GM10266 (cell line): ENCODE data around the gene HECTD2.

Experiments
- DNase-seq: peaks from one replicate; pipeline ENCODE4 v3.0.0; 2012; ENCODE audit errors: extremely low spot score
- CTCF ChIP-seq: IDR thresholded peaks from 2 replicates; pipeline ENCODE4 v1.5.1; 2012; ENCODE audit warnings: mild to moderate bottlenecking, low read depth; ENCODE audit not compliant: control insufficient read depth, insufficient read depth; ENCODE audit errors: missing control alignments

The HECTD2 gene

DNA sequence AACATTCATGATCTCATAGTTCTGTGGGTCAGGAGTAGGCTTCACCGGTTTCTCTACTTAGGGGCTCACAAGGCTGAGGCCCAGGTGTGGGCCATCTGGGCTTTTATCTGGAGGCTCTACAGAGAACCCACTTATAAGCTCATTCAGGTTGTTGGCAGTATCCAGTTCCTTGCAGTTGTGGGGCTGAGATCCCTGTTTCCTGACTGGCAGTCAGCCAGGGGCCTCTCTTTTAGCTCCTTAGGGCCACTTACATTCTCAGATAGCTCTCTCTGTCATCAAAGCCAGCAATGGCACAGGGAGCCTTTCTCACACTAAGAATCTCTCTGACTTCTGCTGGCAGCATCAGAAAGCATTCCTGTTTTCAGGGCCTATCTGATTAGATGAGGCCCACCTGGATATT lies 18.2 kb upstream of the HECTD2 start:
- no peak for DNase-seq
- TF ChIP-seq CTCF, result no peak

GRCh38 chr10:91406322-91406721 lies 3.8 kb upstream of the HECTD2 start:
- no peak for DNase-seq
- TF ChIP-seq CTCF, result no peak

DNA sequence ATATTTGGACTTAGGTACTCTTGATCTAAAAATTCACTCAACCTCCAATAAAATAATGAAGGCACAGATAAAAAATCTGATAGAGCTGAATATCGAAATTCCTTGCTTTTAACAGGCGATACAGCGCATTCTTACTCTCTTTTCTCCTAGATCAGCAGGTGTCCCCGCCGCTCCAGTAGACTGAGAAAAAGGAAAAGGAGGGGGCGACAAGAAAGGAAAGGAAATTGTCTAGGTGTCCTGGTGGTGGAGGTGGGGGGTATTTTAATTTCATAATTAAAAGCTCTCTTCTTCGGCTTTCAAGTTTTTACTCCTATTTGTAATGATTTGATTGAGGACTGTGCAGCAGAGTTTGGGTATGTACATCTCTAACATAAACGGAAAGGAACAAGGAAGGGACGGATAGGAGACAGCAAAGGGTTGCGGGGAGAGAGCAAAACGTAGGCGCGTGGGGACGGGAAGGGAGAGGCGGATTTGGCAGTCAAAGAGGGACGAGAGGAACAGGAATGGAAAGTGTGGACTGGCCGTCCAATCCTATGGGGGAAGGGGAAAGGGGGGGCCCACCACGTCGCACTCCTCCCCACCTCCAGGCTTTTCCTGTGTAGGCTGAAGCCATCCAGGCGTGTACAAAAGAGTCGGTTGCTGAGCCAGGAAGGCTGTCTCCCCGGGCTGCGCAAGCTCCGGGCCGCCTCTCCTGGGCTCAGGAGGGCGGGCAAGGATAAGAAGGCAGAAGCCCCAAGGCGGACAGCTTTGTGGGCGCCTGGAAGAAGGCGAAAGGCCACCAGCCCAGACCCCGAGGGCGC lies 875 bp upstream of the HECTD2 start:
- peak; percentile 57 for DNase-seq
- no peak for TF ChIP-seq CTCF

DNA sequence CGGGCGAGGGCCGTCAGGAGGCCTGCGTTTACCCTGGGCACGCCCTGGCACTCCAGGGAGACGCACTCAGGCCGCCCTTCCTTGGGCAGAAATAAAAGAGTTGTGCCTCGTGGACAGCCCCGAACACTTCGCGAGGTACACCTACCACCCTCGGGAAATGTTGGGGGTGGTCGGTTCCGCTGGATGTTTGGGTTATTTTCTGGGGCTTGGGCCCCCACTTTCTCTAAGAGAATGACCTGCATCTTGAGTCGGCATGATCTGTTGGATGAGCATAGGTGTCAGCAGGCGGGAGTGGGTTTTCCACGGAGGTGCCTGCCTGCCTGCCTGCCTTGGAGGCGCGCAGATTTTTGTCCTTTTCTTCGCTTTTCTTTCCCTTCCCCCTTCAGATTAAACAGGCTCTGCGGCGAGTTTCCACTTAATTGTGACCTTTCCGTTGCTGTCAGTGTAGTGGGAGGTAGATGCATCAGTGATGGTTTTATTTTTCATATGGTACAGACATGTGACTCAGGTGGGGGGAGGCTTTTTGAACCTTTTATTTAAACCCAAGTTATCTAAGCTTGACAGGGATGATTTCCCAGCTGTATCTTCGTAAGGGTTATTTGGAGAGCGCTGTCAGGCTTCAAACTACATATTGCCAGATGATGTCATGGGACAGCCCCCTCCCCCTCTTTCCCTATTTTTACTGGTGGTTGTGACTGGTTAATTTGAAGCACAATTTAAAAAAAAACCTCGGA lies 661 bp downstream of the HECTD2 start:
- no peak for TF ChIP-seq CTCF
- DNase-seq, result peak; percentile 32

- no peak for TF ChIP-seq CTCF
Observed at GRCh38 chr10:91411621-91412020, 1.5 kb downstream of the HECTD2 start.

DNA sequence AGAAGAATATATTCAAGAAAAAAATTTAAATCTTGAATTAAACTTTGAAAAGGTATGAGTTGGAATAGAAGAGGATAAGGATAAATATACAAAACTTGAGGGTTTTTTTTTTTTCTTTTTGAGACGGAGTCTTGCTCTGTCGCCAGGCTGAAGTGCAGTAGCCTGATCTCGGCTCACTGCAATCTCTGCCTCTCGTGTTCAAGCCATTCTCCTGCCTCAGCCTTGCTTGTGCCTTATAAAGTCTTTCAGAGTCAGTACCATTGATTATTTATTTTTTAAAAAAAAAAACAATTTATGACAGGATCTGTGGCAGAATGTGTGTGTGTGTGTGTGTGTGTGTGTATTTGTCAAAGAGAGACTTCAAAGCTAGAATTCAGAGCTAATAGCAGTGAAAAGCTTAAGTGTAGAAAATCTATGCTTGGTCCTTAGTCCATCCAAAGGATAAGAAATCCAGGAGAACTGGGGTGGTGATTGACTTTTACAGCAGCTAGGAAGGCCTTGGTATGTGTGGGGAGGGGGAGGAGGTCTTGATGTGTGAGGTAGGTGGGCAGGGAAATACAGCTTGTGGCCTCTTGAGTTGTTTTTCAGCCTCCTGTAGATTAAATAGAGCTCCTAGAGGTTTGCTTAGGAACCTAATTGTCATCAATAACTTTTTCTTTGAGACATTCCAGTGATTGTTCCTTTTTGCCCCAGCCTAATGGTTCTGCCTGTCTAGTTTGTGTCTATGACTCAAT lies 2.4 kb downstream of the HECTD2 start:
- DNase-seq, result no peak
- TF ChIP-seq CTCF, result no peak

More at GRCh38 chr10:91411621-91412020, 1.5 kb downstream of the HECTD2 start:
- no peak for DNase-seq
